Mammary epithelial cell (primary cell): ENCODE measurements around the gene KRT34.

ENCODE experiments used
- EZH2 ChIP-seq: IDR thresholded peaks from 2 replicates; pipeline ENCODE4 v1.6.1; 2012; ENCODE audit warnings: low read length, inconsistent platforms, borderline replicate concordance
- TF ChIP-seq, protein P1 (sequence below), 2 donors: IDR thresholded peaks in 1 of 2; conservative IDR thresholded peaks in 1 of 2; 2 replicates each; pipeline ENCODE4 v1.5.1; 2011 to 2012; ENCODE audit warnings: inconsistent platforms in 2 of 2, low read length in 2 of 2, mild to moderate bottlenecking in 2 of 2, control low read depth in 1 of 2, low read depth in 1 of 2; ENCODE audit not compliant: insufficient read depth in 1 of 2; ENCODE audit errors: extremely low read depth in 1 of 2

DNA sequence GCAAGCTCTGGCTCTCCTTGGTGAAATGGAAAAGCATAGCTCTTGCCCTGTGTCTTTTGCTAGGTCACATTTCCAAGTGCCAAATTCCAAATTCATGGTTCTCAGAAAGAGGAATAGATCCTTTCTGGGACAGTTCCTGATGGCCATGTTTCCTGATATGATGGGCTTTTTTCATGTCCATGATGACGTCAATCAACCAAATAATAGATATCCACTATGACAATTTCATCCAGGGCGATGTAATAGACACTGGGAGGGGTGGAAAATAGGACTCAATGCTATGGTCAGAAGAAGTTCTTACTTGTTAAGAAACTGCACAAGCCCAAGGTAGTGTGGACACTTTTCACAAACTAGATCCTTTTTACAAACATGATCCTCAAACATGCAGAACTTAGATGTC is 30.9 kb downstream of the KRT34 start:
- TF ChIP-seq, protein P1, sequence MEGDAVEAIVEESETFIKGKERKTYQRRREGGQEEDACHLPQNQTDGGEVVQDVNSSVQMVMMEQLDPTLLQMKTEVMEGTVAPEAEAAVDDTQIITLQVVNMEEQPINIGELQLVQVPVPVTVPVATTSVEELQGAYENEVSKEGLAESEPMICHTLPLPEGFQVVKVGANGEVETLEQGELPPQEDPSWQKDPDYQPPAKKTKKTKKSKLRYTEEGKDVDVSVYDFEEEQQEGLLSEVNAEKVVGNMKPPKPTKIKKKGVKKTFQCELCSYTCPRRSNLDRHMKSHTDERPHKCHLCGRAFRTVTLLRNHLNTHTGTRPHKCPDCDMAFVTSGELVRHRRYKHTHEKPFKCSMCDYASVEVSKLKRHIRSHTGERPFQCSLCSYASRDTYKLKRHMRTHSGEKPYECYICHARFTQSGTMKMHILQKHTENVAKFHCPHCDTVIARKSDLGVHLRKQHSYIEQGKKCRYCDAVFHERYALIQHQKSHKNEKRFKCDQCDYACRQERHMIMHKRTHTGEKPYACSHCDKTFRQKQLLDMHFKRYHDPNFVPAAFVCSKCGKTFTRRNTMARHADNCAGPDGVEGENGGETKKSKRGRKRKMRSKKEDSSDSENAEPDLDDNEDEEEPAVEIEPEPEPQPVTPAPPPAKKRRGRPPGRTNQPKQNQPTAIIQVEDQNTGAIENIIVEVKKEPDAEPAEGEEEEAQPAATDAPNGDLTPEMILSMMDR (conservative IDR thresholded peaks at IDR 0.05 in 1 of 2, IDR thresholded peaks at IDR 0.05 in 1 of 2; ENCODE audit: extremely low read depth in 1 of 2, insufficient read depth in 1 of 2, low read depth in 1 of 2, low read length in 2 of 2): no peak
- TF ChIP-seq EZH2: no peak
